Uterus (tissue), 4 donors: ENCODE data around the gene SHISA6. TPM values are rescaled to one million over a fixed set of nuclear protein-coding genes. Genes with fewer than 3 reads are reported as not detected.
A peak's percentile ranks its signal among the peaks of the same experiment; 100 is the strongest.

Experiments used
- DNase-seq, 2 donors: peaks; one replicate each; pipeline ENCODE4 v3.0.0-alpha.2; 2019 to 2020
- H3K27ac ChIP-seq, 2 donors: fragments of 200-600 bp; sonication (generic); 1 replicate in 1 of 2; 2 replicates in 1 of 2; pipeline ENCODE4 v1.5.1; 2016 to 2018
- H3K27me3 ChIP-seq, 2 donors: fragments of 200-600 bp; sonication (generic); one replicate each; pipeline ENCODE4 v1.5.1; 2018 to 2019; ENCODE audit warnings: control low read depth in 1 of 2
- H3K36me3 ChIP-seq, 2 donors: fragments of 200-600 bp; sonication (generic); one replicate each; pipeline ENCODE4 v1.5.1; 2019; ENCODE audit warnings: control low read depth in 1 of 2
- H3K4me1 ChIP-seq, 2 donors: fragments of 200-600 bp; sonication (generic); one replicate each; pipeline ENCODE4 v1.5.1; 2018 to 2019; ENCODE audit warnings: control low read depth in 1 of 2
- H3K4me3 ChIP-seq, 2 donors: fragments of 200-600 bp; sonication (generic); 1 replicate in 1 of 2; 2 replicates in 1 of 2; pipeline ENCODE4 v1.5.1; 2018 to 2019; ENCODE audit warnings: mild to moderate bottlenecking in 1 of 2
- H3K9me3 ChIP-seq, 2 donors: fragments of 200-600 bp; sonication (generic); one replicate each; pipeline ENCODE4 v1.5.1; 2019; ENCODE audit warnings: control low read depth in 1 of 2
- CTCF ChIP-seq, 4 experiments: fragments of 200-600 bp in 2 of 4; fragments of 450-650 bp in 2 of 4; sonication (generic) in 2 of 4; IDR thresholded peaks; one replicate each; pipeline ENCODE4 v1.5.1; 2016 to 2019; ENCODE audit warnings: antibody characterized with exemption in 4 of 4, mild to moderate bottlenecking in 2 of 4, moderate library complexity in 1 of 4
- POLR2A ChIP-seq, 2 donors: fragments of 450-650 bp; IDR thresholded peaks; one replicate each; pipeline ENCODE4 v1.6.1; 2016; ENCODE audit warnings: antibody characterized with exemption in 2 of 2, mild to moderate bottlenecking in 1 of 2, moderate library complexity in 1 of 2
- intact Hi-C: fragments of 100-400 bp; cut with DNase I; formaldehyde crosslinking; loops from one replicate; pipeline ENCODE4 v1.15.1; 2023; ENCODE audit warnings: low total_unique reads
- total RNA-seq, 4 donors: library from RNA; depleted of rRNA in 3 of 4; stranded (reverse); fragments of >200 nt in 3 of 4; gene quantifications; one replicate each; pipeline versions ENCODE4 v1.1.0 to v1.2.4, GENCODE V29; 2014 to 2023
- donor health status: DM: yes; HTN: yes; CAD: no.

SHISA6 gene
- total RNA-seq, 4 donors from 2014 or later = 0.18 to 3.7 (median 2.0) TPM; not detected in 1

- H3K4me1 ChIP-seq = no peaks in the 10 kb centered on the region
- no peak overlapping the region for H3K27ac ChIP-seq
- intact Hi-C loops = no loop called here
- H3K4me3 ChIP-seq = no peak overlapping the region
- no peak for TF ChIP-seq POLR2A (IDR thresholded peaks at IDR 0.05)
- no peak for TF ChIP-seq CTCF (IDR thresholded peaks at IDR 0.05)
- H3K9me3 ChIP-seq = no peaks in the 10 kb centered on the region
- no peak for DNase-seq
- no peaks in the 10 kb centered on the region for H3K36me3 ChIP-seq
- H3K27me3 ChIP-seq = no peaks in the 10 kb centered on the region
Observed at GRCh38 chr17:11601661-11602060, 360.6 kb downstream of the SHISA6 start.

DNA sequence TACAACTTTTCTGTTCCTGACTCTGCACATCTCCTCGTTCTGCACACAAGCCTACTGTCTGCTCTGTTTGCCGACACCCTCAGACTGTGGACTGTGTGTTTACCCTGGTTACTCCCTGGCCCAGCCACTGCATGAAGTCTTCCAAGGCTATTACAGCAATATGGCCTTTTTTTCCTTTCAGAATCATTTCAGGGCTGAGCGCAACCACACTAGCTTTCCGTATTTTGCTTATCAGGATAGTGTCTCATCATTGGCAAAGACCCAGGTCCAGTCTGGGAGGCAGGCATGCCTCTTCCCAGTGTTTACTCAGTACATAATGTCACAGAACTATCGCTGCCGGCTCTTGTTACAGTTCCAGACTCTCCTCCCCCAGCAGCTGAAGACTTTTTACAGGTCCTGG, 367.4 kb downstream of the SHISA6 start:
- H3K4me3 ChIP-seq = no peak overlapping the region
- H3K36me3 ChIP-seq = no peaks in the 10 kb centered on the region
- intact Hi-C loops = no loop called here
- no peaks in the 10 kb centered on the region for H3K4me1 ChIP-seq
- H3K27ac ChIP-seq = peak overlapping the region; percentile 55 to 67
- TF ChIP-seq POLR2A (IDR thresholded peaks at IDR 0.05) (no peak), CTCF (IDR thresholded peaks at IDR 0.05) (no peak)
- no peaks in the 10 kb centered on the region for H3K9me3 ChIP-seq
- DNase-seq = peak; percentile 75 to 86
- no peaks in the 10 kb centered on the region for H3K27me3 ChIP-seq

DNA sequence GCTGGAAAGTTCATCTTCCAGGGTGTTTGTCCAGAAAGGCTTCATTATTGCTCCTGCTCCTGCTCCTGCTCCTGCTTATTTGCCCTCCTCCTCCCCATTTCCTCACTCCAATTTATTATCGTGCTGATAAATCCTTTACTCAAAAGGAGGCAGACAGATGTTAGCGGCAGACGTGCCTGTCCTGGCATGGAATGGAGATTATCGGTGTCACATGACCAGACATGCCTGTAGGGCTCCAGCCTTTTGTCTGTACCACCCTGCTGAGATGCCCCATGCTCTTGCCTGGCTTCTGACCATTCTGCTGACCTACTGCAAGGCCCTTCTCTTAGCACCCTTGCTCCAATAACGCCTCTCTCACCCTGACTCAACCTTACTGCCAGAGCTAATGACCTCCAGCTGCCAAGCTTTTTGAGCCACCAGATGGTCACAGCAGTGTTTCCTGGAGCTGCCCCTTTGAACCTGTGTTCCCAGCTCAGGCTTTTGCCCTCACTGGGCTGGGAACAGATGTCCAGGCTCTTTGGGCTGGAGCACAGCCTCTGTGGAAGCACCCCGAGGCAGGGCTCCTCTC, 370.1 kb downstream of the SHISA6 start:
- no peaks in the 10 kb centered on the region for H3K27me3 ChIP-seq
- intact Hi-C loops = no loop called here
- H3K4me1 ChIP-seq = no peaks in the 10 kb centered on the region
- no peak overlapping the region for H3K27ac ChIP-seq
- TF ChIP-seq POLR2A (IDR thresholded peaks at IDR 0.05) (no peak), CTCF (IDR thresholded peaks at IDR 0.05) (no peak)
- DNase-seq = no peak
- H3K36me3 ChIP-seq = no peaks in the 10 kb centered on the region
- no peaks in the 10 kb centered on the region for H3K9me3 ChIP-seq
- no peak overlapping the region for H3K4me3 ChIP-seq

DNA sequence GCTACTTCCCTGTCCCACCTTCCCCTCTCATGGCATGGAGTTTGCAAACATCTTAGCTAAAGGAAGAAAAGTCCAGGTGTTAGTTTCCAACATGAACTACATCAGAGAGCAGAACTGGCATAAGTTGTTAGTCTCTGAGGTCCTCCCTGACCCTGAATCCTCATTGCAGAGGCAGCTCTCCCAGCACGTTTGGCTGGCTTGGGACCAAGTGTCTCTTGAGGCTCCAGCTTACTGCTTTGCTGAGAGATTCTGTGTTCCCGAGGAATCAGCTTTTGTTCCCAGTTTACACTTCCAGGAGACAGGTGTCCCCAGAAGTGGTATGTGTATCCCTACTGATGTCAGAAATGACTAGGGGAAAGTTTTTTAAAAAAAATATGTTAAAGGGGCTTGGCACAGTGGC, 371.9 kb downstream of the SHISA6 start:
- intact Hi-C loops = no loop called here
- Histone ChIP-seq H3K27me3 (no peaks in the 10 kb centered on the region), H3K27ac (no peak overlapping the region), H3K4me3 (no peak overlapping the region), H3K36me3 (no peaks in the 10 kb centered on the region), H3K9me3 (no peaks in the 10 kb centered on the region), H3K4me1 (no peaks in the 10 kb centered on the region)
- DNase-seq = no peak
- no peak for TF ChIP-seq CTCF (IDR thresholded peaks at IDR 0.05)
- no peak for TF ChIP-seq POLR2A (IDR thresholded peaks at IDR 0.05)
